GM23248 (cell line): Measurements from ENCODE around the gene C9orf85. TPM values are rescaled to one million over a fixed set of nuclear protein-coding genes. Genes with fewer than 3 reads are reported as not detected.

Experiments used
- DNase-seq: peaks from one replicate; pipeline ENCODE4 v3.0.0-alpha.2; 2015
- H2AFZ ChIP-seq: fragments of 200-600 bp; sonication (generic); 2 replicates; pipeline ENCODE4 v1.6.1; 2016; ENCODE audit warnings: antibody characterized with exemption
- H3F3A ChIP-seq: fragments of 200-600 bp; sonication (generic); 2 replicates; pipeline ENCODE4 v1.6.1; 2016; ENCODE audit warnings: mild to moderate bottlenecking, antibody characterized with exemption, mixed run types; ENCODE audit not compliant: insufficient read depth
- H3K27ac ChIP-seq: fragments of 200-600 bp; sonication (generic); 2 replicates; pipeline ENCODE4 v1.5.1; 2016; ENCODE audit warnings: mild to moderate bottlenecking
- H3K27me3 ChIP-seq: fragments of 200-600 bp; sonication (generic); replicated peaks from 2 replicates; pipeline ENCODE4 v1.6.1; 2016; ENCODE audit warnings: mild to moderate bottlenecking; ENCODE audit not compliant: insufficient read depth
- H3K36me3 ChIP-seq: fragments of 200-600 bp; sonication (generic); 2 replicates; pipeline ENCODE4 v1.6.1; 2016; ENCODE audit warnings: low read depth, mild to moderate bottlenecking
- H3K4me1 ChIP-seq: fragments of 200-600 bp; sonication (generic); 2 replicates; pipeline ENCODE4 v1.6.1; 2016; ENCODE audit warnings: mild to moderate bottlenecking; ENCODE audit not compliant: insufficient read depth
- H3K4me2 ChIP-seq: fragments of 200-600 bp; sonication (generic); one replicate; pipeline ENCODE4 v1.6.1; 2016; ENCODE audit warnings: mild to moderate bottlenecking; ENCODE audit not compliant: unreplicated experiment
- H3K4me3 ChIP-seq: fragments of 200-600 bp; sonication (generic); 2 replicates; pipeline ENCODE4 v1.5.1; 2016; ENCODE audit warnings: mild to moderate bottlenecking
- H3K79me2 ChIP-seq: fragments of 200-600 bp; sonication (generic); 2 replicates; pipeline ENCODE4 v1.6.1; 2016; ENCODE audit warnings: mild to moderate bottlenecking; ENCODE audit not compliant: insufficient read depth
- H3K9ac ChIP-seq: fragments of 200-600 bp; sonication (generic); 2 replicates; pipeline ENCODE4 v1.6.1; 2016; ENCODE audit warnings: mild to moderate bottlenecking
- H3K9me2 ChIP-seq: fragments of 200-600 bp; sonication (generic); 2 replicates; pipeline ENCODE4 v1.6.1; 2016; ENCODE audit warnings: mixed run types, mild to moderate bottlenecking, moderate library complexity; ENCODE audit not compliant: insufficient read depth
- H3K9me3 ChIP-seq: fragments of 200-600 bp; sonication (generic); one replicate; pipeline ENCODE4 v1.6.1; 2017; ENCODE audit warnings: low read depth
- H4K20me1 ChIP-seq: fragments of 200-600 bp; sonication (generic); 2 replicates; pipeline ENCODE4 v1.6.0; 2016; ENCODE audit not compliant: insufficient read depth
- EZH2 ChIP-seq: fragments of 200-600 bp; sonication (generic); IDR thresholded peaks from 2 replicates; pipeline ENCODE4 v1.6.1; 2018; ENCODE audit warnings: antibody characterized with exemption, mild to moderate bottlenecking; ENCODE audit not compliant: insufficient read depth, poor library complexity, severe bottlenecking
- EZH2phosphoT487 ChIP-seq: fragments of 200-600 bp; sonication (generic); IDR thresholded peaks from 2 replicates; pipeline ENCODE4 v1.6.1; 2018; ENCODE audit warnings: antibody characterized with exemption, moderate library complexity, mild to moderate bottlenecking, low read depth; ENCODE audit not compliant: insufficient read depth
- WGBS, 2 experiments: methylation state at CpG; one replicate each; pipeline ENCODE4 v1.1.6; 2015 to 2017; ENCODE audit warnings: low lambda C conversion rate in 2 of 2, low coverage in 1 of 2; ENCODE audit errors: missing lambda C conversion rate in 2 of 2; 5-methylcytosine and 5-hydroxymethylcytosine counted together
- in situ Hi-C: fragments of 300-500 bp; cut with MboI; formaldehyde crosslinking; loops from 2 replicates; pipeline ENCODE4 v1.15.0; 2020
- polyA plus RNA-seq: library from polyadenylated mRNA; unstranded; fragments of >200 nt; fragmentation: Nextera tagmentation; extraction: Ambion mirVana; gene quantifications from 2 replicates; pipeline ENCODE4 v1.2.1, GENCODE V29; 2016
- total RNA-seq: library from RNA; depleted of rRNA; stranded (reverse); fragments of >200 nt; shearing (Covaris generic); gene quantifications from 2 replicates; pipeline ENCODE4 v1.2.3, GENCODE V29; 2014

The C9orf85 gene
- total and polyA plus RNA-seq, 2 experiments from 2014 or later, result 11.8 to 16.3 TPM

DNA sequence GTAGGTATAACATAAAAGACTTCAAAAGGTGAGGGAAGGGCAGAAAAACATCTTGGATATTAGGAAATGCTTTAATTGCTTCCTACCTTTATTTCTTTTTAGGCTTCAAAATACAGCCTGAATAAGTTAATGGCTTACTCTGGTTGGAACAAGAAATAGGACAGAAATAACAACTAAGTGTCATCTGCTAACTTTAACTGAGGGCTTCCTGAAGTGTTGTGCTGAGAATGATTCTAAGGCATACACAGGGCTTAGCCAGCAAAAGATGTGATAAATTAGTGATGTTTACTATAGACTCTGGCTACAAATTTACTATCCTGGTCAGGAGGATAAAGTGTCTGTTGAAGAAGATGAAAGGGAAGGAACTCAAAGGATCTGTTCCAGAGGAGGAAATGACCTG, 34.6 kb upstream of the C9orf85 start:
- Histone ChIP-seq H3K36me3 (0 out of 2 replicates have a peak, but pooled peaks cover 4% of the 10 kb centered on the region), H3K27ac (no peak overlapping the region), H3K9me3 (no peaks in the 10 kb centered on the region), H3K4me2 (no peak overlapping the region), H3K9me2 (no peaks in the 10 kb centered on the region), H2AFZ (no peak overlapping the region), H3F3A (no peaks in the 10 kb centered on the region), H3K4me1 (no peaks in the 10 kb centered on the region), H3K79me2 (peaks cover 90% of the 10 kb centered on the region), H3K27me3 (no peaks in the 10 kb centered on the region), H3K9ac (no peak overlapping the region), H3K4me3 (no peak overlapping the region), H4K20me1 (no peaks in the 10 kb centered on the region)
- in situ Hi-C loops, result no loop called here
- TF ChIP-seq EZH2phosphoT487 (no peak), EZH2 (no peak)
- no peak for DNase-seq

DNA sequence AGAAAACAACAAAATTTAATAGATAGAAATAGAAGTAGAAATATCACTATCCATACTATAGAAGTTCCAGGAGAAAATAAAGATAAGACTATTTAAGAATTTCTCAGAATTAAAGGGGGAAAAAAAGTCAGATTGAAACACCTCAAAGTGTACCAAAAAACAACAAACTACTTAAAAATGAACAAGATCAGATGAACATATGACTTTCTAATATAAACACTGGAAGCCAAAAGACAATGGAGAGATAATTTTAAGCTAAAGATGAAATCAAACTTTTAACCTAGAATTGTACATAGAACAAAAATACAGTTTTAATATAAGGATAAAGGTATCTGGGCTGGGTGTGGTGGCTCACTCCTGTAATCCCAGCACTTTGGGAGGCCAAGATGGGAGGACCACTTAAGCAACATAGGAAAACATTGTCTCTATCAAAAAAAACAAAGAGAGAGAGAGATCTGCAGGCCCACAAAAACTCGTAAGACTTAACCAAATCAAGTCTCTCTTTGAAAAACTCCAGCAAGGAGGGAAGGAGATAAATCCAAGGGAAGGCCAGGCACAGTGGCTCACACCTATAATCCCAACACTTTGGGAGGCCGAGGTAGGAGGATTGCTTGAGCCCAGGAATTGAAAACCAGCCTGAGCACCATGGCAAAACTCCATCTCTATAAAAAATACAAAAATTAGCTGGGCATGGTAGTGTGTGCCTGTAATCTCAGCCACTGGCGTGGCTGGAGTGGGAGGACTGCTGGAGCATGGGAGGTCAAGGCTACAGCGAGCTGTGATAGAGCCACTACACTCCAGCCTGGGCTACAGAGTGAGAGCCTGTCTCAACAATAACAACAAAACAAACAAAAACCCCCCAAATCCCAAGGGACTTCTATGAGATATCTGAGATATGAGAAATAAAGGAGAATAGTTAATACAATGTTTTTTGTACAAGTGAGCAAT, 32.8 kb upstream of the C9orf85 start:
- no peaks in the 10 kb centered on the region for H3F3A ChIP-seq
- H3K36me3 ChIP-seq, result 0 out of 2 replicates have a peak, but pooled peaks cover 4% of the 10 kb centered on the region
- H3K27me3 ChIP-seq, result no peaks in the 10 kb centered on the region
- no peaks in the 10 kb centered on the region for H3K9me2 ChIP-seq
- H3K4me3 ChIP-seq, result no peak overlapping the region
- TF ChIP-seq EZH2, result no peak
- no peak for TF ChIP-seq EZH2phosphoT487
- WGBS, 2 experiments, result 95 to 98% methylated on average over 4 of the region's 4 CpGs
- no peak overlapping the region for H3K9ac ChIP-seq
- in situ Hi-C loops, result no loop called here
- no peaks in the 10 kb centered on the region for H3K9me3 ChIP-seq
- H2AFZ ChIP-seq, result no peak overlapping the region
- H3K27ac ChIP-seq, result no peak overlapping the region
- H3K4me2 ChIP-seq, result no peak overlapping the region
- peaks cover 97% of the 10 kb centered on the region for H3K79me2 ChIP-seq
- H4K20me1 ChIP-seq, result no peaks in the 10 kb centered on the region
- no peaks in the 10 kb centered on the region for H3K4me1 ChIP-seq
- peak; percentile 2 for DNase-seq

- H3F3A ChIP-seq, result no peaks in the 10 kb centered on the region
- in situ Hi-C loops, result no loop called here
- peaks cover 99% of the 10 kb centered on the region for H3K79me2 ChIP-seq
- H4K20me1 ChIP-seq, result no peaks in the 10 kb centered on the region
- H3K9me2 ChIP-seq, result no peaks in the 10 kb centered on the region
- H3K9ac ChIP-seq, result no peak overlapping the region
- no peaks in the 10 kb centered on the region for H3K36me3 ChIP-seq
- TF ChIP-seq EZH2phosphoT487 (no peak), EZH2 (no peak)
- H3K9me3 ChIP-seq, result no peaks in the 10 kb centered on the region
- H3K27ac ChIP-seq, result no peak overlapping the region
- H3K27me3 ChIP-seq, result no peaks in the 10 kb centered on the region
- WGBS, 2 experiments, result 90 to 97% methylated on average over 2 of the region's 2 CpGs
- no peak overlapping the region for H2AFZ ChIP-seq
- no peak for DNase-seq
- no peak overlapping the region for H3K4me2 ChIP-seq
- no peak overlapping the region for H3K4me3 ChIP-seq
- H3K4me1 ChIP-seq, result no peaks in the 10 kb centered on the region
These were observed 31.7 kb upstream of the C9orf85 start for GRCh38 chr9:71879644-71880174.

DNA sequence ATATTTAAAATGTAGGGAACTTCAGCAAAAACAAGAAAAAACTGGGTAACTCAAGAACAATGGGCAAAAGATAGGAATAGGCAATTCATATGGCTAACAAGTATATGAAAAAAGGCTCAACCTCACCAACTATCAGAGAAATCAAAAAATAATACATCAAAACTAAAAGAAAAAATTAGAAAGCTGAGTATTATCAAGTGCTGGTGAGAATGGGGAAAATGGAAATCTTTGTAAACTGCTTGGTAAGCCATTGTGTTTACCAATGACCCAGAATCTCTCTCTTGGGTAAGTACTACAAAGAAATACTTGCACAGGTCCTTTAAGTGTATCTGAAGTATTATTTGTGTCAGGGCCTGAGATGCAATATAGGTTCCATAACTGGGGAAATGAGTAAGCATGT, 27.4 kb upstream of the C9orf85 start:
- no peaks in the 10 kb centered on the region for H3K27me3 ChIP-seq
- no peak overlapping the region for H3K4me3 ChIP-seq
- no peaks in the 10 kb centered on the region for H3K9me2 ChIP-seq
- H2AFZ ChIP-seq, result no peak overlapping the region
- peaks cover 93% of the 10 kb centered on the region for H3K79me2 ChIP-seq
- H3K4me1 ChIP-seq, result no peaks in the 10 kb centered on the region
- in situ Hi-C loops, result no loop called here
- H3K9me3 ChIP-seq, result no peaks in the 10 kb centered on the region
- no peak overlapping the region for H3K4me2 ChIP-seq
- H3K36me3 ChIP-seq, result no peaks in the 10 kb centered on the region
- no peak overlapping the region for H3K27ac ChIP-seq
- no peak for DNase-seq
- H4K20me1 ChIP-seq, result no peaks in the 10 kb centered on the region
- H3F3A ChIP-seq, result no peaks in the 10 kb centered on the region
- H3K9ac ChIP-seq, result no peak overlapping the region
- TF ChIP-seq EZH2 (no peak), EZH2phosphoT487 (no peak)
